Activated CD8-positive, alpha-beta memory T cell treated with anti-CD3 and anti-CD28 coated beads for 24 hours (primary cell): Measurements from ENCODE around the gene MEF2B.
A peak's percentile ranks its signal among the peaks of the same experiment; 100 is the strongest.
"Not testable (repeated sequence)": the region's sequence is repeated elsewhere in the genome, so short reads cannot be mapped to it uniquely, and the experiment has no call there.

Experiments
- DNase-seq: peaks from one replicate; pipeline ENCODE4 v3.0.0-alpha.2; 2020

MEF2B gene

GRCh38 chr19:19192910-19193423 is 22.9 kb upstream of the MEF2B start:
- no peak for DNase-seq

- peak; percentile 96 for DNase-seq
Measured at GRCh38 chr19:19192078-19192882, 22.2 kb upstream of the MEF2B start, which contains the start of the genes BORCS8 and RFXANK. Gene BORCS8, minus strand, starts transcription at chr19:19192152. Its CDS starts 35 bp downstream, at chr19:19192117. Gene RFXANK, plus strand, starts transcription at chr19:19192258. Its CDS starts 1,689 bp downstream, at chr19:19193947.

- DNase-seq = no peak
Measured at GRCh38 chr19:19191768-19192077, 21.7 kb upstream of the MEF2B start.

GRCh38 chr19:19186742-19187141 is 16.7 kb upstream of the MEF2B start:
- no peak for DNase-seq

GRCh38 chr19:19185853-19186740 is 16.0 kb upstream of the MEF2B start:
- peak; percentile 82 for DNase-seq

- no peak for DNase-seq
Measured at GRCh38 chr19:19181488-19181998, 11.5 kb upstream of the MEF2B start.

- no peak for DNase-seq
Measured at GRCh38 chr19:19179548-19180441, 9.7 kb upstream of the MEF2B start.

GRCh38 chr19:19176950-19177349 is 6.9 kb upstream of the MEF2B start:
- DNase-seq = no peak

GRCh38 chr19:19173243-19173642 is 3.2 kb upstream of the MEF2B start:
- DNase-seq = not testable (repeated sequence)

- no peak for DNase-seq
Measured at GRCh38 chr19:19171821-19172532, 1.9 kb upstream of the MEF2B start.

- DNase-seq = no peak
Measured at GRCh38 chr19:19170873-19171672, 1.0 kb upstream of the MEF2B start.

GRCh38 chr19:19169236-19170052 is 619 bp downstream of the MEF2B start:
- no peak for DNase-seq

- no peak for DNase-seq
Measured at GRCh38 chr19:19167612-19168011, 2.5 kb downstream of the MEF2B start.

- no peak for DNase-seq
Measured at GRCh38 chr19:19165396-19165795, 4.7 kb downstream of the MEF2B start.

- DNase-seq = no peak
Measured at GRCh38 chr19:19162495-19162894, 7.6 kb downstream of the MEF2B start.

- DNase-seq = no peak
Measured at GRCh38 chr19:19160461-19161035, 9.5 kb downstream of the MEF2B start.

- DNase-seq = no peak
Measured at GRCh38 chr19:19159534-19159933, 10.5 kb downstream of the MEF2B start.

- DNase-seq = no peak
Measured at GRCh38 chr19:19157808-19158207, 12.3 kb downstream of the MEF2B start.

- DNase-seq = no peak
Measured at GRCh38 chr19:19155495-19156219, 14.4 kb downstream of the MEF2B start.
